Stimulated activated CD8-positive, alpha-beta memory T cell treated with anti-CD3 and anti-CD28 coated beads, Interleukin-12 subunit alpha, Interleukin-12 subunit beta, amount 100 ng/mL, for 1 hour (primary cell): ENCODE measurements around the gene TNIP2.
"Not testable (repeated sequence)": the region's sequence is repeated elsewhere in the genome, so short reads cannot be mapped to it uniquely, and the experiment has no call there.

Experiments
- DNase-seq: peaks from one replicate; pipeline ENCODE4 v3.0.0-alpha.2; 2020; ENCODE audit warnings: low read depth

Gene TNIP2

DNA sequence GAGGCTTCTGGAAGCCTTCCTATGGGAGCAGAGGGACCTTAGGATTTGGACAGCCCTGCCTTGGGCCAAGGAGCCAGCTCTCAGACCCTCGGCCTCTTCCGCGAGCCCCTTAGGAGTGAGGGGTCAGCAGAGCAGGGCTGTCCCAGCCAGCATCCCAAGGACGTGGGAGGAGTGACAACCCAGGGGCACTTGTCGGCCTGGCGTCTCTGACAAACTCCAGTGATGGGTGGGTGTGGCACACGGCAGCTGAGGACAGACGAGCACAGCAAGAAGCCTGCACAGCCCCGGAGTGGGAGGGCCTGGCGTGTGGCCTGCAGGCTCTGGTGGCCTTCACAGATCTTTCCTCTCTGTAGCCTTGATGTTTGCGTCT is 11.6 kb upstream of the TNIP2 start:
- DNase-seq, result no peak

DNA sequence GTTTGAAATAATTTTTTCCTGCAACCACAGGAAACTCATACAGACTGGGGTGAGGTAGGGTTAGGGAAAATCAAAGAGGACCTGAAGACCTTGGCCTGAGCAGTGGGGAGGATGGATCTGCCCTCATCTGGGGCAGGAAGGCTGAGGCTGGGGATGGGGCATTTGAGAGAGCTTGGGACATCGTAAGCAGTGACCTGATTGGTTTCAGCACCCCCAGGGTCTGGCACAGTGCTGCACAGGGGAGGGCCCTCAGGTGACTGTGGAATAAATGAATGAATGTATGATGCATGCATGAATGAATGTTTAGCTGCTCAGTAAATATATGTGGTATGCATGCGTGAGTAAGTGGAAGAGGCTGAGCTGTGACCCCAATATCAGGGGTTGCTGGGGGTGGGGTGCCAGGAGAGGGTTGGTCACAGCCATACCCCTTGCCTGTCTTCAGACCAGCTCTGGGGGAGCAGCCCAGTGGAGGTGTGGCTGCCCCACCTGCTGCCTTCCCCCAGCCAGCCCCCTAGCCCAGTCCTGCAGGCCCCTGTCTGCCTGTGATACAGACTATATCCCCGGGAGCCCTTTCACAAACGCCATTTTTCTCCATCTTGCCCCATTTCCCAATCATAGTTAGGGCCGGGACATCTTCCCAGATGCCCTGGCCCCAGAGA is 11.0 kb upstream of the TNIP2 start:
- no peak for DNase-seq

DNA sequence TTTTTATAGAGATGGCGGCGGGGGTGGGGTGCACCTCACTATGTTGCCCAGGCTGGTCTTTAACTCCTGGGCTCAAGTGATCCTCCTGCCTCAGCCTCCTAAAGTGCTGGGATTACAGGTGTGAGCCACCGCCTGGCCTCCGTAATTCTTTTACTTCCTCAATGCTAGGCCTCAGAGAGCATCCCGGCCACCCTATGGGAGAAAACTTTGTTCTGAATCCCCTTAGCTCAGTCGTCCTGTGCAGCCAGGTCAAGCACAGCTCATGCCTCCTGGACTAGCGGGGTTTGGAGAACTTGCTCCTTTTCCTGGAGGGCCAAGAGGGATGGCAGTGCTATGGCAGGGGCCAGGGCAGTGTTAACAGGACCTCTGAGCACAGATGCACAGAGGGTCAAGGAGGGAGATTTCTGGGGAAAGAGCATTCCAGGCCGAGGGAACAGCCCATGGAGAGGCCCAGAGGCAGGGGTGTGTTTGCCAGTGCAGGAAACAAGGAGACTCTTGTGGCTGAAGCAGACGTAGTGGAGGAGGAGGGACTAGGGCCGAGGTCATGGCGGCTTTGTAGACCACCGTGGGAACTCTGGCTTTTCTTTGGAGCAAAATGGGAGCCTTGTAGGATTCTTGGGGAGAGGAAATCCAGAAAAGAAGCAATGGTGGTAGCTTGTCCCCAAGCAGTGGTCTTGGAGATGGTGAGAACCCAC is 9.8 kb upstream of the TNIP2 start:
- no peak for DNase-seq

DNA sequence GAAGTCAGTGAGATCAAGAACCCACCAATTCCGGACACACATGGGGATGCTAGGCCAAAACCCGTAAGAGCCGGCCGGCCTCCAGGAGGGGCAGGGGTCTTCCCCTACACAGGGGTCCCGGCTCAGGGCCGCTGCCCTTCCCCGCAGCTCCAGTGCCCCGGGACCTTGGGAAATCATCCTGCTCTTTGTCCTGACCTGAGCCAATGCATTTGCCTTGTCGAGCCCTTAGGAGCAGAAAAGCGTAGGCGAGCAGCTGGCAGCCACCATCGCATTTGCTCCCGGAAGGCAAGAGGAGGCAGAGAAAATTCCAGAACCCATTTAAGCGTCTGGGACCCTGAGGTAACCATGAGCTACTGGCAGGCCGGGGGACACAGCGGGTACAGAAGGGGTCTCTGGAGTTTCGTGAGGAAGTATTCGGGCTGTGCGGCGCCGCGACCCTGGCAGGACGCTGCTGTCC is 7.4 kb upstream of the TNIP2 start:
- no peak for DNase-seq

DNA sequence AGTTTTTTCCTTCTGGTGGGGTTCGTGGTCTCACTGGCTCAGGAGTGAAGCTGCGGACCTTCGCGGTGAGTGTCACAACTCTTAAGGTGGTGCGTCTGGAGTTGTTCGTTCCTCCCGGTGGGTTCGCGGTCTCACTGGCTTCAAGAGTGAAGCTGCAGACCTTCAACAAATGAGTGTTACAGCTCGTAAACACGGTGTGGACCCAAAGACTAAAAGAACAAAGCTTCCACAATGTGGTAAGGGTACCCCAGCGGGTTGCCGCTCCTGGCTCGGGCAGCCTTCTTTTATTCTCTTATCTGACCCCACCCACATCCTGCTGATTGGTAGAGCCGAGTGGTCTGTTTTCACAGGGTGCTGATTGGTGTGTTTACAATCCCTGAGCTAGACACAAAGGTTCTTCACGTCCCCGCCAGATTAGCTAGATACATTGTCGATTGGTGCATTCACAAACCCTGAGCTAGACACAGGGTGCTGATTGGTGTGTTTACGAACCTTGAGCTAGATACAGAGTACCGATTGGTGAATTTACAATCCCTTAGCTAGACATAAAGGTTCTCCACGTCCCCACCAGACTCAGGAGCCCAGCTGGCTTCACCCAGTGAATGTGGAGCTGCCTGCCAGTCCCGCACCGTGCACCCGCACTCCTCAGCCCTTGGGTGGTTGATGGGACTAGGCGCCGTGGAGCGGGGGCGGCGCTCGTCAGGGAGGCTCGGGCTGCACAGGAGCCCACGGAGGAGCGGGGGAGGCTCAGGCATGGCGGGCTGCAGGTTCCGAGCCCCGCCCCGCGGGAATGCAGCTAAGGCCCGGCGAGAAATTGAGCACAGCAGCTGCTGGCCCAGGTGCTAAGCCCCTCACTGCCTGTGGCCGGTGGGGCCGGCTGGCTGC is 6.6 kb upstream of the TNIP2 start:
- DNase-seq, result not testable (repeated sequence)

DNA sequence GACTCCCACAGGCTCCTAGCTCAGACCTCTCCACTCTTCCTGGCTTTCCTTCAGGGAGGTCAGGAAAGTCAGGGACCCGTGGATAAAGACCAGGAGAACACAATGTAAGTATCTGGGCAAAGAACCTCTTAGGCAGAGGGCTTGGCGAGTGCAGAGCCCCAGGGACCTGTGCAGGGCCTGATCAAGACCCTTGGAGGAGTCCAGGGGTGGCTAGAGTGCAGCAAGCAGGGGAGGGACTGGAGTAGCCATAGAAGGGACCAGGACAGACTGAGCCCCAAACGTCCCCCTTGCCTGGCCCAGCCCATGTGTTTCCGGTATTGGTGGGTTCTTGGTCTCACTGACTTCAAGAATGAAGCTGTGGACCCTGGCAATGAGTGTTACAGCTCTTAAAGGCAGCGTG is 5.9 kb upstream of the TNIP2 start:
- no peak for DNase-seq

DNA sequence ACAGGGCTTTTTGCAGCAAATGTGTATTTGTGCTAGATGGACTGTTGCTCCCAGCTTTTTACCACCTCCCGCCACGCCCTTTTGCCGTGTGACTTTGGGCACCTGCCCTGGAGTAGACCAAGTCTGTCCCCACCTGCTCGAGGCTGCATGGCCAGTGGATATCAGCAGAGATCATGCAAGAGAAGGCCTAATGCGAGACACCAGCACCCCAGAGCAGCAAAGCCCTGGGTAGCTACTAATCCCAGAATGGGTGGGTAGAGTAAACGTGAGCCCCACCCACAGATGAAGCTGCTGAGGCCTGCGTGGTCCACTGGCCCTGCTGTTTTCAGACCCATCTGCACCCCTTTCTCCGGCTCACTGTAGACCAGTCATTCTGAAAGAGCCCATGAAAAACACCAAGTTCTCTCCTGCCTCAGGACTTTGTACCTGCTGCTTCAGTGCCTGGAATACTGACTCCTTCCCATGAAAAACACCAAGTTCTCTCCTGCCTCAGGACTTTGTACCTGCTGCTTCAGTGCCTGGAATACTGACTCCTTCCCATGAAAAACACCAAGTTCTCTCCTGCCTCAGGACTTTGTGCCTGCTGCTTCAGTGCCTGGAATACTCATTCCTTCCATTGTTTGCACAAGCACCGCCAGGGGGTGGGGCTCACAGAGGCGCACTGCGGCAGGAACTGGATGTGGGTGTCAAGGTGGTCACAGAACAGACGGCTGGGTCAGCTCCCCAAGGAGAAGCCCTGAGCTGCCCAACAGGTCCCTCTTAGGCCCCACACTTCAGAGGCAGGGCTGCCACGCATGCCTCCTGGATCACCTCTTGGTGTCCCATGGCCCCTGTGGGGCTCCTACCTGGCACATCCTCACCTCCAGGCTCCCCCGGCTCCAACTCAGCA is 5.1 kb upstream of the TNIP2 start:
- DNase-seq, result no peak

DNA sequence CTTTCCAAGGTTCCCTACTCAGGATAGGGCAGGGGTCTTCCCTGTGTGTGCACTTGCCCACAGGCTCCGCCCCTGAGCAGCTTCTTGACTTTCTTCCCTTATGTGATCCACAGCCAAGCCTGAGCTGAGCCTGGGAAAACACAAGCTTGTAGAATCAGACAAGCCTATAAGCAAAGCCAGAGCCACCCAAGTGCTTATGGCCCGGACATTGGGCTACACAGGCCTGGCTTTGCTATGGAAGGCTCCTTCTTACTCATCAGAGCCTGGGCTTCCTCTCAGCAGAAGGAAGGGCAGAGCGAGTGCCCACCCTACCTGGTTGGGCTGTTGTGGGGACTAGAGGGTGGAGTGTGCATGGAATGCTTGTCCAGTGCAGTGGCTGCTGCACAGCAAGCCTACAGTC is 1.3 kb upstream of the TNIP2 start:
- no peak for DNase-seq

DNA sequence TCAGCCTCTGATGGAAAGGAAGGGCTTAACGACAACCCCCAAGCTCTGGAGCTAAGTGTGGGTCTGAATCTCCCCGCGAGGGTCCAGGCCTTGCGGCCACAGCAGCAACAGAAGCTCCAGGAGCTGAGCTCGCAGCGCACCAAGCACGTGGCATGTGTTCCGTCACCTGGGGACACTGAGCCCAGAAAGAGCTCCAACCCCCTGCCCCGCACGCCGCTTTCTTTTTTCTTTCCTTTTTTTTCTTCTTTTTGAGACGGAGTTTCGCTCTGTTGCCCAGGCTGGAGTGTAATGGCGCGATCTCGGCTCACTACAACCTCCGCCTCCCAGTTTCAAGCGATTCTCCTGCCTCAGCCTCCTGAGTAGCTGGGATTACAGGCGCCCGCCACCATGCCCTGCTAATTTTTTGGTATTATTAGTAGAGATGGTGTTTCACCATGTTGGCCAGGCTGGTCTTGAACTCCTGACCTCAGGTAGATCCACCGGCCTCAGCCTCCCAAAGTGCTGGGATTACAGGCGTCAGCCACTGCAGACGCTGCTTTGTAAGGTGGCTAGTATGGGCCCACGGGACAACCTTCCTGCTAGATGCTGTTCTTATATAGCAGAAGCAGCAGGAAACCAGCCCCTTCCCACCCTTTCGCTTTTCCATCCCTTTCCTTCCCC is 685 bp upstream of the TNIP2 start:
- no peak for DNase-seq

DNA sequence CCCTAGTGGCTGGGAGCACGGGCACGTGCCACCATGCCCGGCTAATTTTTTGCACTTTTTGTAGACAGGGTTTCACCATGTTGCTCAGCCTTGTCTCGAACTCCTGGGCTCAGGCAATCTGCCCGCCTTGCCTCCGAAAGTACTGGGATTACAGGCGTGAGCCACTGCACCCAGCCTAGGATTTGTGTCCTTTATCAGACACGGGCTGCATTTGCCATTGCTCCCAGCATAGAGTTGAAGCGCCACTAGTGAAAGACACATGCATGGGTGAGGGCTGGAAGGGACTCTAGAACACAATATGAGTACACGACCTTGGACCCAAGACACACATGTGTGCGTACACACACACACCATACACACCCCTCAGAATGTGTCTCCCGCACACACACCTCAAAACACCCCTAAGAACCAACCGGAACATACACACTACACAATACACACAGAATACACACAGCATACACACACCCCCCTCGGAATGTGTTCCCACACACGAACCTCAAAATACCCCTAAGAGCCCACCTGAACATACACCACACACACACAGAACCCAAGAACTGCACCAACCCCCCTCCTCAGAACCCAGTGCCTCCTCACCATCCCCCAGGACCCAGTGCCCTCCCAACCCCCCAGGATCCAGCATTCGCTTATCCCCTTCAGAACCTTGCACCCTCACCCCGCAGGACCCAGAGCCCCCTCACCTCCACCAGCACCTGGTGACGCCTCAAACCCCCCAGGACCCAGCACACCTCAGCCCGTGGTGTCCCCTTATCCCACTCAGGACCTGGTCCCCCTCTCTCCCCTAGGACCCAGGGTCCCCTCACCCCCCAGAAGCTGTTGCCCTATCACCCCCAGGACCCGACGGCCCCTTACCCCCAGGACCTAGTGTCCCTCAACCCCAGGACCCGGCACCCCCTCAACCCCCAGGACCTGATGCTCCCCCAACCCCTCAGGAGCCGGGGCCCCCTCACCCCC is 1.0 kb downstream of the TNIP2 start:
- DNase-seq, result no peak

DNA sequence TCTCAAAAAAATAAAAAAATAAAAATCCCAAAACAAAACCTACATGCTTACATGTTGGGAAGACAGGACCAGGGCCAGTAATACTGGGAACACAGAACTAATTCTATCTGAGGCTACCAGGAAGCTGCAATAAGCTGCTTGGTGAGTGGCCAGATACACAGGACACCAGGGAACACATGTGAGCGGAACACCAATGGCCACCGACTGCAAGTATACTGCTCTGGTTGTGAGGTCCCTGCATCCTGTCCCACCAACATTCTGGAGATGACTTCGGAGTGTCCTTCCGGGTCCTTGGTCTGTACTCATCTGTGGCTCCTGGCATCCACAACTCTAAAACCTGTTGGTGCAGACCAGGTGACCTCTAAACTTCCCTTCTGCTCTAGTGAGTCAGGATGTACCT is 2.7 kb downstream of the TNIP2 start:
- DNase-seq, result no peak

DNA sequence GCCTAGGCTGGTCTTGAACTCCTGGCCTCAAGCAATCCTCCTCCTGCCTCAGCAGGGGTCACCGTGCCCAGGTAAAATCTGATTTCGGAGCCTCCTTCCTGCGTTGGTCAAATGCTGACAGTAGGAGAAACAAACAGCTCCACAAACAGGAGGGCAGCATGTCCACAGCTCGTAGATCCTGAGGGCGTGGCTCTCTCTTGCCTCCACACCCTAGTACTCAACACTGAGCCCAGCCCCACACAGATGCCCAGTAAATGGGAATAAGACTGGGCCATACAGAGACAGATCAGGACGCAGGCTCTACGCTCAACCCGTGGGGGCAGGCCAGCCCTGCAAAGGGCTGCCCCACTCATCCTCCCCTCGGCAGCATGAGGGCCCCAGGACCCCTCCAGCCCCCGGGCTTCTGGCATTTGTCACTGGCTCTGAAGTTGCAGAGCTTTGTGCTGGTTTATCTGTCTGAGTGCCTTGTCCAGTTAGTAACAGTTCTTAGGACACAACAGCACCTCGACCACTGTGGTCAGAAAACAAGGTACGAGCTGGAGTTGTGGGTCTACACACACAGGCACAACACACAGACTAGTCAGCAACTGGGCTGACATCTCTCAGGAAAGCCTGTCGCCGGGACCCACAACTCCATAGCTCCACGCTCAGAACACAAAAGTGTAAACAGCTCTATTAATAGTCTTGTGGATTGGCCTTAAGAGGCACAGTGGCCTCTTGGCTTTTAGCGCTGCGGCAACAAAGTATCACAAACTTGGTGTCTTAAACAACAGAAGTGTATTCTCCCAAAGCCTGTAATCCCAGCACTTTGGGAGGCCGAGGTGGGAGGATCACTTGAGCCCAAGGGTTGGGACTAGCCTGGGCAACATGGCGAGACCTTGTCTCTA is 5.2 kb downstream of the TNIP2 start:
- DNase-seq, result no peak

DNA sequence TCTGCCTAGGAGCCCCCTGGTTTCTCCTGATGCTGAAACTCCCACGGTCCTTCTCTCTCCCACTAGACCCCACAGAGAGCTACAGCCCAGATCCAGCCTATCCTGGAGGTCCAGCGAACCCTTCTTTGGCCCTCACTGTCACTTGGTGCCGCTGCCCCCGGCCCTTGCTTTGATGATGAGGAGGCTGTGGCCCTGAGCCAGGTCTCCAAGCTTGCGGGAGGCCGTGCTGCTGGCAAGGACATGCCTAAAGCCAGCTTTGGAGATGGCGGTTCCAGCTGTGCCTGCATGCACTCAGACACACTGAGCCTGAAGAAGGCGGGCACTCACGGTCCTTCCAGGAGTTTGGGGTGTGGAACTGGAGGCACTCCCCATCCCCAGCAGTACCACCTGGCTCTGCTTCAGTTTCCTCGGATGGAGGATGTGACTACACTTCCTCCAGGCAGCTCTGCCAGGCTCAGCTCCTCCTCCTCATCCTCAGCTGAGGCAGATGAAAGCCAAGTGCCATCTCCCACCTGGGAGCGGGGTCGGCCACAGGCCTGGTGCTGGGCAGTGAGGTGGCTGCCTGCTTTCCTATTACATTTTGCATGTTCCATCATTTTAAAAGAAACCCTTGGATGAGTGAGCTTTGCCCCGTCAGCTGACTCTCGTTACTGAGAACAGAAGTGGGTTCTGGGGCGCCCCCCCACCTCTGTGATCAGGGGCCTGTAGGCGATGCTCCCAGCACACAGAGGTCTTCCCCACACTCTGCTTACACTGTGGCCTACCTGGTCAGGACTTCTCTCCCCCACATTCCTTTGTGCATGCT is 9.0 kb downstream of the TNIP2 start:
- no peak for DNase-seq

DNA sequence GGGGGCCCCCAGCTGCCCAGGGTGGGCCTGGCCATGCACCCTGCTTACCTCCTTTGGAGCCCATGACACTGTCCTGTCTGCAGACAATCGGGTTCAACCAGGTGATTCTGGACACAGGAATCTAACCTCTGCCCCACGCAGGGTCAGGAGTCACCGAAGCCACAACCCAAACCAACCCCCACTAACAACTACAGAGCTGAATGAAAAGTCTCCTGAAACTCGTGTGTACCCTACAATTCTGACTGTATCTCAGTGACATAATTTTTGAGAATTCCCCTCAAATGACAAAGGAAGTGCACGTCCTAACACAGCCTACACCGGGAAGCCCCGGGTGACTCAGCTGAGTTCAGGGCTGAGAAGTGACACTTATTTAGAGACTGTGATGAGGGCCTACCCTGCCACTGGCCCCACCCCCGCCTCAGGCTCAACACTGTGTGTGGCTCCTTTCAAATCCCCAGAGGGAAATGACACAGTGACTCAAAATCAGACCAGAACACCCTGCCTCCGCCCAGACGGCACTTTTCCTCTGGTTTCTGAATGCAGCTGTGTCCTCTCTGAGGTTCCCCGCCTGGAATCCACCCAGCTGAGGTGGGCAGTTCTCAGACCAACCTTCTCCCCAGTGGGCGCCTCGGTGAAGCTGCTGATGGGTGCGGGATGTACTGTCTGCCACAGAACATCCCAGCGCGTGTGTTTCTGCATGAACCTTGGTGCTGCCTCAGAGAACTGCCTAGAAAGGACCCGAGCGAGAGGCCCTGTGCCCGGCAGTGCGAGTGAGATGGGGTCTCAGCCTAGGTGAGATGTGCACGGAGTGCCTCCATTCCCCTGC is 9.9 kb downstream of the TNIP2 start:
- peak; percentile 69 for DNase-seq

DNA sequence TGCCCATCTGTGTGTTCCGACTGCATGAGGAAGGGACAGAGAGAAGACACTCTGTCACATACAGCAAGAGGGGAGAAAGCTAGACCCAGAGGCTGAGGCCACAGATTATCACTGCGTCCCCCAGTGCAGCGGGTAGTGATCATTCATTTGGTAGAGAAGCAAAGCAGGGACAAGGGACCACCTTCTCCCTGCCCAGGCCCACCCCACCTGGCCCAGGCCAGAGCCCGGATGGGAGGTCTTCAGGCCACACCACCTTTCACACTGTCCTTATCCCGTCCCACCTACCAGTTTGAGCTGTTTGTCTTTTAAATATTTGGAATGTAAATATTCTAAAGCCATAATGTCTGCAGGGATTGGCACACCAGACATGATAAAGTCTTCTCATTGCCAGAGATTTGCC is 10.6 kb downstream of the TNIP2 start:
- no peak for DNase-seq

DNA sequence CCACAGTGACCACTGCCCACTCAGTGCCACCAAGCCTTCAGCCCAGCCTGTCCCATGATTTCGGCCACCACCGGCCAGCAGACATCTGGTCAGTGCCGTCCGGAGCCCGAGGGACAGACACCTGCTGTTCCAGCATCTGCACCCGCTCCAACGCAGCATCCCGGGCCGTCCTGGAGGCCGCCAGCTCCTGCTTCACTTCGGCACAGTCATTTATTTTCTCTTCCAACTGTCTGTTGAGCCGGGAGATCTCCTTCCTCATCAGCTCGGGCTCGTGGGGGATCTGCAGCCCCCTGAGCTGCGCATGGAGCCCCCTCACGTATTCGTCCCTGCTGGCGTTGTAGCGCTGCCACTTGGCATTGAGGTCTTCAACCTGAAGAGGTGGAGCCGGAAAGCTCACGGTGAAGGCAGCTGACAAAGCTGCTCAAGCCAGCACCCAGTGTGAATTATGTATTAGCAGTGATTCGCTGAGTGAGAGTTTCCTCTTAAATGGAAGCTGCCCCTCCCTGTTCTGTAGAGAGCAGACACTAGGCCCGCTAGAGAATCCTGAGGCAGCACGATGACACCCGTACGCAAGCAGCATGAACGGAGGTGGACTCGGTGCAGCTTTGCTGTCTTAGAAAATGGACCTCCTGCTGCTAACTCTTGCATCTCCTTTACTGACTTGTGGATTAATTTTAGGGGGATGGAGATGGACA is 11.4 kb downstream of the TNIP2 start:
- DNase-seq, result no peak
